ENCODE measurements around the gene NRSN2. TPM values are rescaled to one million over a fixed set of nuclear protein-coding genes. Genes with fewer than 3 reads are reported as not detected.
"Not testable (repeated sequence)": the region's sequence is repeated elsewhere in the genome, so short reads cannot be mapped to it uniquely, and the experiment has no call there.

The NRSN2 gene
- total RNA-seq, 1 donor from 2014 or later = 14.5 TPM

- intact Hi-C loops (cut with DNase I) = loop anchor here (2.0 to 10.0 kb wide), 2 partner anchors 28 to 50 kb away; partner anchors contain the start of gene ZCCHC3
- peak; percentile 95 for DNase-seq
- peak; percentile 81 for ATAC-seq (ENCODE audit: poor library complexity)
Observed at GRCh38 chr20:324177-325044, 22.5 kb upstream of the NRSN2 start.

- ATAC-seq (ENCODE audit: poor library complexity) (peak; percentile 82), DNase-seq (peak; percentile 99)
Observed at GRCh38 chr20:325045-325888, 21.6 kb upstream of the NRSN2 start, which contains the start of gene SOX12. Gene SOX12 (plus strand): TSS chr20:325552. CDS start chr20:325925, 373 bp downstream.

GRCh38 chr20:325889-326644 is 20.8 kb upstream of the NRSN2 start:
- intact Hi-C loops (cut with DNase I) = loop anchor here (2.0 to 10.0 kb wide), 2 partner anchors 29 to 51 kb away; partner anchors contain the start of gene ZCCHC3
- no peak for ATAC-seq (ENCODE audit: poor library complexity)
- peak; percentile 83 for DNase-seq

More at GRCh38 chr20:325045-325888, 21.6 kb upstream of the NRSN2 start, which contains the start of gene SOX12:
- intact Hi-C loops (cut with DNase I) = loop anchor here (2.0 to 10.0 kb wide), 2 partner anchors 28 to 50 kb away; partner anchors contain the start of gene ZCCHC3

DNA sequence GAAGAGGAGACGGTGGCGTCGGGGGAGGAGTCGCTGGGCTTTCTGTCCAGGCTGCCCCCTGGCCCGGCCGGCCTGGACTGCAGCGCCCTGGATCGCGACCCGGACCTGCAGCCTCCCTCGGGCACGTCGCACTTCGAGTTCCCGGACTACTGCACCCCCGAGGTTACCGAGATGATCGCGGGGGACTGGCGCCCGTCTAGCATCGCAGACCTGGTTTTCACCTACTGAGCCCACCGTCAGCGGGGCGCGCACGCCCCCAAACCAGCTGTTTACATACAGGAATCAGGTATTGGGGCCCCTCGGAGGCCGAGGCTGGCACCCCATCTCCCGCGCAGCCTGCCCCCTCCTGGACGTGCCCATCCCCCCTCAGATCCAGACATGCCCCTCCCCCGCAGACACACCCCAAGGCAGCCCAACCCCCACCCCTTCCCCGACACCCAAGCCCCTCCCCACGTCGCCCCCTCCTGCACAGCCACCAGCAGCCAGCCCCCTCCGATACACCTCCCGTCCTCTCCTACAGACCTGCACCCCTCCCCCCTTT is 20.2 kb upstream of the NRSN2 start:
- intact Hi-C loops (cut with DNase I) = loop anchor here (10.0 kb wide), 1 partner anchor 52 kb away; no protein-coding TSS in a partner anchor
- ATAC-seq (ENCODE audit: poor library complexity) = no peak

DNA sequence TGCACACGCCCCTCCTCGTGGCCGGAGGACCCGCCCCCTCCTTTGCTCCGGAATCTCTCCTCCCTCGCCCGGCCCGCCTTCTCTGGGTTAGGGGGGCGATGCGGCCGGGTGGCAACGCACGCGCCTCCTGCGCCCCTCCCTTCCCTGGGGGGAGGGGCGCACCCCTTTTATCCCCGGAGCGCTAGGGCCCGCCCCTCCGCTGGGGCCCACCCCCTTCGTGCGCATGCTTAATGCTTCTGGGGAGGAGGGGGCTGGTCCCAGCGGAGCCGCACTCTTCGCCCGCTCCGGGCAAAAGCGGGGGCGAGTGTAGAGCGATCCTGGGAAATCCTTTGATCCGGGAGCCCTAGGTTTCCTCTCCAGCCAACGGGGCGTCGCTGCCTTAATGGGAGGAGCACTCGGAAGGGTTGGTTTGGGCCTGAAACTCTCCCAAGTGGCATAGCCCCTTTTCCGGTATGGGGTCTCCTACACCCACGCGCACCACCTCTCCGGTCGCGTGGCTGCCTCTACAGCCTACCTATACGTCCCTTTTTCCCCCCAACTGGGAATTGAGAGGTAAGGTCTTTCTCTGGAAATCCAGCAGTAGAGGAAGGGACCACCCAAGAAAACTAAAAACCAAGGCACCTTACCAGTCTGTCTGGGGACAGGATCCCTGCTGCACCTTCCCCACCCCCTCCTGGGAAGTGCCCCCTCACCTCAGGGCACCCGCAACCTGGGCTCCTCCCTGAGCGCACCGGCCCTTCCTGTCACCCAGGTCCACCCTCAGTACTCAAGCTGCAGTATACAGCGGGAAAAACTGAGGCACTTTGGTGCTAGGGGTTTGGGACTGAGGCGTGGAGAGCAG is 19.5 kb upstream of the NRSN2 start:
- DNase-seq = peak; percentile 87
- intact Hi-C loops (cut with DNase I) = loop anchor here (10.0 kb wide), 1 partner anchor 53 kb away; no protein-coding TSS in a partner anchor
- ATAC-seq (ENCODE audit: poor library complexity) = peak; percentile 39

More for the DNA sequence above, 20.2 kb upstream of the NRSN2 start:
- no peak for DNase-seq

- ATAC-seq (ENCODE audit: poor library complexity) (no peak), DNase-seq (no peak)
- intact Hi-C loops (cut with DNase I) = loop anchor here (10.0 kb wide), 1 partner anchor 54 kb away; no protein-coding TSS in a partner anchor
Observed at GRCh38 chr20:328027-328974, 18.6 kb upstream of the NRSN2 start.

DNA sequence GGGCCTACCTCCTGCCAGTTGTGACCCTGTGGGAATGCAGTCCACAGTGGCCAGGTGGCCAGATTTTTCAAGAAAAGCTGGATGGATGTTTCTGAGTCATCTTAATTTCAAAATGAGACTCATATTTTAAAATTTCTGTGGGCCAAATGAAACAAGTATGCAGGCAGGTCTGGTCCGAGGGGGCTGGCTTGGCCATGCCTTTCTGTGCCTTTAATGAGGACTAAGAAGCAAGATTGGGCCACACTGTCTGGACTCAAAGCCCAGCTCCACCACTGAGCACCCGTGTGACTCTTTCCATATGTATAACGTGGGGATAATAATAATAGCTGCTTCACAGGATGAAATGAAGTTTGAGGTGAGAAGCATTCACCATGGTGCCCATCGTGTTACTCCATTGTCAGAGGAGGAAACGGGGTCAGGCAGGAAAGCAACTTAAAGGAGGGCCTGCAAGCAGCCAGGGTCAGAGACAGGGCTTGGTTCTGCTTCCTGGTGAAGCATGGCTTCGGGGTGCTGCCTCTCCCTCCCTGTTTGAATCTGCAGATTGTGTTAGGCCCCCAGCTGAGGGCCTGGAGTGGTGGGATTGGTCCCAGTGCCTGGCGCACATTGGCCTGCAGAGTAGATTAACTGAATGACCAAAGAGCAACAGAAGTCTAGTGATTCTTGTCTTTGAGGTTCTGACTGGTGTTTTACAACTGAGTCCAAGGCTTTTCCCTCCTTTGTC is 17.8 kb upstream of the NRSN2 start:
- intact Hi-C loops (cut with DNase I) = loop anchor here (10.0 kb wide), 1 partner anchor 54 kb away; no protein-coding TSS in a partner anchor
- DNase-seq (no peak), ATAC-seq (ENCODE audit: poor library complexity) (no peak)

DNA sequence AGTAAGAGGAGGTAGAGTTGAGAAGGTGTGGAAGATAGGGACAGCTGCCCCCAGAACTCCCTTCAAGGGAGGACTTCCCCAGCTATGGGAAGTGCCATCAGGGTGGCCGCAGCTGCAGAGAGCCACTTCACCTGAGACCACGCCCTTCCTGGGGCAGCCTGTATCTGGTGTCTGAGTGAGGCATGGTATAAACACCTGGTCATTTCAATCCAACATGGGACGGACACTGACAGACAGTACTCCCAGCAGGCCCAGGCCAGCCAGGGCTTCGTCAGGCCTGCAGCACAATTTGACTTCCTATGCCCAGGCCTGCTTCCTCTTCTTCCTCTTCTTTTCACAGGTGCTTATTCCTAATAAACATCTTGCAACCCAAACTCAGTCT is 17.1 kb upstream of the NRSN2 start:
- intact Hi-C loops (cut with DNase I) = loop anchor here (10.0 kb wide), 1 partner anchor 55 kb away; no protein-coding TSS in a partner anchor
- ATAC-seq (ENCODE audit: poor library complexity) (no peak), DNase-seq (no peak)

- ATAC-seq (ENCODE audit: poor library complexity) = peak; percentile 23
- intact Hi-C loops (cut with DNase I) = no loop called here
- no peak for DNase-seq
Observed at GRCh38 chr20:330233-331149, 16.4 kb upstream of the NRSN2 start.

DNA sequence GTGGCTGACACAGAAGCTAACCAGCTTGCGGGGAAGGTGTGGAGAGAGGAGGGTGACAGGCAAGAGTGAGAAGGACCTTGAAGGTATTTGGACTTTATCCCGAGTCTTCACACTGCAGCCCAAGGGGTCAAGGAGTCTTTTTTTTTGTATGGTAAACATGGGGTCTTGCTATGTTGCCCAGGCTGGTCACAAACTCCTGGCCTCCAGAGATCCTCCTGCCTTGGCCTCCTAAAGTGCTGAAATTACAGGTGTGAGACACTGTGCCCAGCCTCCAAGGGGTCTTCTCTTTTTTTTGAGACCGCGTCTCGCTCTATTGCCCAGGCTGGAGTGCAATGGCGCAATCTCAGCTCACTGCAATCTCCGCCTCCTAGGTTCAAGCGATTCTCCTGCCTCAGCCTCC is 12.3 kb upstream of the NRSN2 start:
- ATAC-seq (ENCODE audit: poor library complexity) = no peak
- intact Hi-C loops (cut with DNase I) = no loop called here

GRCh38 chr20:336040-336439 is 10.9 kb upstream of the NRSN2 start:
- intact Hi-C loops (cut with DNase I); ATAC-seq (ENCODE audit: poor library complexity): not testable (repeated sequence)

More for the DNA sequence above, 12.3 kb upstream of the NRSN2 start:
- DNase-seq = no peak

GRCh38 chr20:341682-342081 is 5.2 kb upstream of the NRSN2 start:
- ATAC-seq (ENCODE audit: poor library complexity) = no peak
- intact Hi-C loops (cut with DNase I) = no loop called here
- DNase-seq = no peak

More at GRCh38 chr20:336040-336439, 10.9 kb upstream of the NRSN2 start:
- DNase-seq = not testable (repeated sequence)

- intact Hi-C loops (cut with DNase I) = no loop called here
Observed at GRCh38 chr20:343107-343506, 3.8 kb upstream of the NRSN2 start.

GRCh38 chr20:346033-346639 is 775 bp upstream of the NRSN2 start:
- ATAC-seq (ENCODE audit: poor library complexity) = no peak
- DNase-seq = no peak
- intact Hi-C loops (cut with DNase I) = no loop called here

More at GRCh38 chr20:343107-343506, 3.8 kb upstream of the NRSN2 start:
- no peak for DNase-seq
- ATAC-seq (ENCODE audit: poor library complexity) = no peak

All from Right ventricle myocardium superior (tissue), 1 donor.